WTC11 (cell line): ENCODE results near the gene FTCDNL1.

Experiments used
- CREB1 ChIP-seq: sonication (generic); formaldehyde crosslinking; IDR thresholded peaks from 2 replicates; pipeline ENCODE4 v1.8.0; 2023; ENCODE audit warnings: mild to moderate bottlenecking, missing genetic modification reagents
- FOXJ3 ChIP-seq: sonication (generic); formaldehyde crosslinking; IDR thresholded peaks from 2 replicates; pipeline ENCODE4 v1.9.0; 2021; ENCODE audit warnings: missing genetic modification reagents, mild to moderate bottlenecking, borderline replicate concordance
- MYBL2 ChIP-seq: sonication (generic); formaldehyde crosslinking; IDR thresholded peaks from 2 replicates; pipeline ENCODE4 v1.8.1; 2023; ENCODE audit warnings: mild to moderate bottlenecking, moderate library complexity, missing genetic modification reagents
- PRRX2 ChIP-seq: fragments of 250-450 bp; sonication (Bioruptor Pico); IDR thresholded peaks from 2 replicates; pipeline ENCODE4 v1.8.0; 2021; ENCODE audit warnings: mild to moderate bottlenecking
- TEAD4 ChIP-seq: sonication (generic); formaldehyde crosslinking; IDR thresholded peaks from 2 replicates; pipeline ENCODE4 v1.8.0; 2022; ENCODE audit warnings: mild to moderate bottlenecking, missing genetic modification reagents
- ZNF416 ChIP-seq: fragments of 250-450 bp; sonication (Bioruptor Pico); IDR thresholded peaks from 2 replicates; pipeline ENCODE4 v1.9.0; 2021; ENCODE audit warnings: mild to moderate bottlenecking, inconsistent platforms
- TF ChIP-seq, protein P1 (sequence below): fragments of 200-600 bp; IDR thresholded peaks from 2 replicates; pipeline ENCODE4 v1.8.0; 2022; ENCODE audit warnings: antibody characterized with exemption
- TF ChIP-seq, protein P2 (sequence below): sonication (generic); formaldehyde crosslinking; IDR thresholded peaks from 2 replicates; pipeline ENCODE4 v1.8.0; 2022; ENCODE audit warnings: missing genetic modification reagents
- TF ChIP-seq, protein P3 (sequence below): sonication (generic); formaldehyde crosslinking; IDR thresholded peaks from 2 replicates; pipeline ENCODE4 v1.8.1; 2023; ENCODE audit warnings: mild to moderate bottlenecking, moderate library complexity, missing genetic modification reagents
- TF ChIP-seq, protein P4 (sequence below): sonication (generic); formaldehyde crosslinking; IDR thresholded peaks from 2 replicates; pipeline ENCODE4 v1.8.1; 2023; ENCODE audit warnings: mild to moderate bottlenecking, missing genetic modification reagents
- TF ChIP-seq, protein P5 (sequence below): sonication (generic); formaldehyde crosslinking; IDR thresholded peaks from 2 replicates; pipeline ENCODE4 v1.8.1; 2023; ENCODE audit warnings: mild to moderate bottlenecking, missing genetic modification reagents

DNA sequence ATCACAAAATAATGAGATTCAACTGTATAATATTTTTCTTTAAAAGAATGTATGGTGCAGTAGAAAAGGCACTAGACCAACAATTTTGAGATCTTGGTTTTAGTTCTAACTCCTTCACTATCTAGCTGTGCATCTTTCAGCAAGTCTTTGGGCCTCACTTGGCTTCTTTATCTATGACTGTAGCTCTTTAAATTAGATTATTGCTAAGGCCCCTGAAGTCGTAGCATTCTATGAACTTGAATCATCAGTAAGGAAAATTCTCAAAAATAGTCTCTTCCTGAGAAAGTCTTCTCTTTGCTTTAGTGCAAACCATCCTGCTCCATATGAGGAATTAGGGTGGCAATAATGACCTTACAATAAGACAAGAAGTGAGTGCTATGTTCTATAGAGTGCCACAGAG lies 140.4 kb downstream of the FTCDNL1 start:
- TF ChIP-seq FOXJ3 (no peak), ZNF416 (no peak), PRRX2 (CRISPR knock-in tag) (no peak), CREB1 (CRISPR knock-in tag) (no peak), MYBL2 (no peak), TEAD4 (no peak)
- TF ChIP-seq, protein P1, sequence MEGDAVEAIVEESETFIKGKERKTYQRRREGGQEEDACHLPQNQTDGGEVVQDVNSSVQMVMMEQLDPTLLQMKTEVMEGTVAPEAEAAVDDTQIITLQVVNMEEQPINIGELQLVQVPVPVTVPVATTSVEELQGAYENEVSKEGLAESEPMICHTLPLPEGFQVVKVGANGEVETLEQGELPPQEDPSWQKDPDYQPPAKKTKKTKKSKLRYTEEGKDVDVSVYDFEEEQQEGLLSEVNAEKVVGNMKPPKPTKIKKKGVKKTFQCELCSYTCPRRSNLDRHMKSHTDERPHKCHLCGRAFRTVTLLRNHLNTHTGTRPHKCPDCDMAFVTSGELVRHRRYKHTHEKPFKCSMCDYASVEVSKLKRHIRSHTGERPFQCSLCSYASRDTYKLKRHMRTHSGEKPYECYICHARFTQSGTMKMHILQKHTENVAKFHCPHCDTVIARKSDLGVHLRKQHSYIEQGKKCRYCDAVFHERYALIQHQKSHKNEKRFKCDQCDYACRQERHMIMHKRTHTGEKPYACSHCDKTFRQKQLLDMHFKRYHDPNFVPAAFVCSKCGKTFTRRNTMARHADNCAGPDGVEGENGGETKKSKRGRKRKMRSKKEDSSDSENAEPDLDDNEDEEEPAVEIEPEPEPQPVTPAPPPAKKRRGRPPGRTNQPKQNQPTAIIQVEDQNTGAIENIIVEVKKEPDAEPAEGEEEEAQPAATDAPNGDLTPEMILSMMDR: no peak
- TF ChIP-seq, protein P2, sequence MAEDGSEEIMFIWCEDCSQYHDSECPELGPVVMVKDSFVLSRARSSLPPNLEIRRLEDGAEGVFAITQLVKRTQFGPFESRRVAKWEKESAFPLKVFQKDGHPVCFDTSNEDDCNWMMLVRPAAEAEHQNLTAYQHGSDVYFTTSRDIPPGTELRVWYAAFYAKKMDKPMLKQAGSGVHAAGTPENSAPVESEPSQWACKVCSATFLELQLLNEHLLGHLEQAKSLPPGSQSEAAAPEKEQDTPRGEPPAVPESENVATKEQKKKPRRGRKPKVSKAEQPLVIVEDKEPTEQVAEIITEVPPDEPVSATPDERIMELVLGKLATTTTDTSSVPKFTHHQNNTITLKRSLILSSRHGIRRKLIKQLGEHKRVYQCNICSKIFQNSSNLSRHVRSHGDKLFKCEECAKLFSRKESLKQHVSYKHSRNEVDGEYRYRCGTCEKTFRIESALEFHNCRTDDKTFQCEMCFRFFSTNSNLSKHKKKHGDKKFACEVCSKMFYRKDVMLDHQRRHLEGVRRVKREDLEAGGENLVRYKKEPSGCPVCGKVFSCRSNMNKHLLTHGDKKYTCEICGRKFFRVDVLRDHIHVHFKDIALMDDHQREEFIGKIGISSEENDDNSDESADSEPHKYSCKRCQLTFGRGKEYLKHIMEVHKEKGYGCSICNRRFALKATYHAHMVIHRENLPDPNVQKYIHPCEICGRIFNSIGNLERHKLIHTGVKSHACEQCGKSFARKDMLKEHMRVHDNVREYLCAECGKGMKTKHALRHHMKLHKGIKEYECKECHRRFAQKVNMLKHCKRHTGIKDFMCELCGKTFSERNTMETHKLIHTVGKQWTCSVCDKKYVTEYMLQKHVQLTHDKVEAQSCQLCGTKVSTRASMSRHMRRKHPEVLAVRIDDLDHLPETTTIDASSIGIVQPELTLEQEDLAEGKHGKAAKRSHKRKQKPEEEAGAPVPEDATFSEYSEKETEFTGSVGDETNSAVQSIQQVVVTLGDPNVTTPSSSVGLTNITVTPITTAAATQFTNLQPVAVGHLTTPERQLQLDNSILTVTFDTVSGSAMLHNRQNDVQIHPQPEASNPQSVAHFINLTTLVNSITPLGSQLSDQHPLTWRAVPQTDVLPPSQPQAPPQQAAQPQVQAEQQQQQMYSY: no peak
- TF ChIP-seq, protein P3, sequence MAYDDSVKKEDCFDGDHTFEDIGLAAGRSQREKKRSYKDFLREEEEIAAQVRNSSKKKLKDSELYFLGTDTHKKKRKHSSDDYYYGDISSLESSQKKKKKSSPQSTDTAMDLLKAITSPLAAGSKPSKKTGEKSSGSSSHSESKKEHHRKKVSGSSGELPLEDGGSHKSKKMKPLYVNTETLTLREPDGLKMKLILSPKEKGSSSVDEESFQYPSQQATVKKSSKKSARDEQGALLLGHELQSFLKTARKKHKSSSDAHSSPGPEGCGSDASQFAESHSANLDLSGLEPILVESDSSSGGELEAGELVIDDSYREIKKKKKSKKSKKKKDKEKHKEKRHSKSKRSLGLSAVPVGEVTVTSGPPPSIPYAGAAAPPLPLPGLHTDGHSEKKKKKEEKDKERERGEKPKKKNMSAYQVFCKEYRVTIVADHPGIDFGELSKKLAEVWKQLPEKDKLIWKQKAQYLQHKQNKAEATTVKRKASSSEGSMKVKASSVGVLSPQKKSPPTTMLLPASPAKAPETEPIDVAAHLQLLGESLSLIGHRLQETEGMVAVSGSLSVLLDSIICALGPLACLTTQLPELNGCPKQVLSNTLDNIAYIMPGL: no peak
- TF ChIP-seq, protein P4, sequence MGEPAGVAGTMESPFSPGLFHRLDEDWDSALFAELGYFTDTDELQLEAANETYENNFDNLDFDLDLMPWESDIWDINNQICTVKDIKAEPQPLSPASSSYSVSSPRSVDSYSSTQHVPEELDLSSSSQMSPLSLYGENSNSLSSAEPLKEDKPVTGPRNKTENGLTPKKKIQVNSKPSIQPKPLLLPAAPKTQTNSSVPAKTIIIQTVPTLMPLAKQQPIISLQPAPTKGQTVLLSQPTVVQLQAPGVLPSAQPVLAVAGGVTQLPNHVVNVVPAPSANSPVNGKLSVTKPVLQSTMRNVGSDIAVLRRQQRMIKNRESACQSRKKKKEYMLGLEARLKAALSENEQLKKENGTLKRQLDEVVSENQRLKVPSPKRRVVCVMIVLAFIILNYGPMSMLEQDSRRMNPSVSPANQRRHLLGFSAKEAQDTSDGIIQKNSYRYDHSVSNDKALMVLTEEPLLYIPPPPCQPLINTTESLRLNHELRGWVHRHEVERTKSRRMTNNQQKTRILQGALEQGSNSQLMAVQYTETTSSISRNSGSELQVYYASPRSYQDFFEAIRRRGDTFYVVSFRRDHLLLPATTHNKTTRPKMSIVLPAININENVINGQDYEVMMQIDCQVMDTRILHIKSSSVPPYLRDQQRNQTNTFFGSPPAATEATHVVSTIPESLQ: no peak
- TF ChIP-seq, protein P5, sequence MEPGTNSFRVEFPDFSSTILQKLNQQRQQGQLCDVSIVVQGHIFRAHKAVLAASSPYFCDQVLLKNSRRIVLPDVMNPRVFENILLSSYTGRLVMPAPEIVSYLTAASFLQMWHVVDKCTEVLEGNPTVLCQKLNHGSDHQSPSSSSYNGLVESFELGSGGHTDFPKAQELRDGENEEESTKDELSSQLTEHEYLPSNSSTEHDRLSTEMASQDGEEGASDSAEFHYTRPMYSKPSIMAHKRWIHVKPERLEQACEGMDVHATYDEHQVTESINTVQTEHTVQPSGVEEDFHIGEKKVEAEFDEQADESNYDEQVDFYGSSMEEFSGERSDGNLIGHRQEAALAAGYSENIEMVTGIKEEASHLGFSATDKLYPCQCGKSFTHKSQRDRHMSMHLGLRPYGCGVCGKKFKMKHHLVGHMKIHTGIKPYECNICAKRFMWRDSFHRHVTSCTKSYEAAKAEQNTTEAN (CRISPR knock-in tag): no peak
